ENCODE measurements around the gene BDH1.
"Not testable (repeated sequence)": the region's sequence is repeated elsewhere in the genome, so short reads cannot be mapped to it uniquely, and the experiment has no call there.

Gene BDH1, protein sequence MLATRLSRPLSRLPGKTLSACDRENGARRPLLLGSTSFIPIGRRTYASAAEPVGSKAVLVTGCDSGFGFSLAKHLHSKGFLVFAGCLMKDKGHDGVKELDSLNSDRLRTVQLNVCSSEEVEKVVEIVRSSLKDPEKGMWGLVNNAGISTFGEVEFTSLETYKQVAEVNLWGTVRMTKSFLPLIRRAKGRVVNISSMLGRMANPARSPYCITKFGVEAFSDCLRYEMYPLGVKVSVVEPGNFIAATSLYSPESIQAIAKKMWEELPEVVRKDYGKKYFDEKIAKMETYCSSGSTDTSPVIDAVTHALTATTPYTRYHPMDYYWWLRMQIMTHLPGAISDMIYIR

DNA sequence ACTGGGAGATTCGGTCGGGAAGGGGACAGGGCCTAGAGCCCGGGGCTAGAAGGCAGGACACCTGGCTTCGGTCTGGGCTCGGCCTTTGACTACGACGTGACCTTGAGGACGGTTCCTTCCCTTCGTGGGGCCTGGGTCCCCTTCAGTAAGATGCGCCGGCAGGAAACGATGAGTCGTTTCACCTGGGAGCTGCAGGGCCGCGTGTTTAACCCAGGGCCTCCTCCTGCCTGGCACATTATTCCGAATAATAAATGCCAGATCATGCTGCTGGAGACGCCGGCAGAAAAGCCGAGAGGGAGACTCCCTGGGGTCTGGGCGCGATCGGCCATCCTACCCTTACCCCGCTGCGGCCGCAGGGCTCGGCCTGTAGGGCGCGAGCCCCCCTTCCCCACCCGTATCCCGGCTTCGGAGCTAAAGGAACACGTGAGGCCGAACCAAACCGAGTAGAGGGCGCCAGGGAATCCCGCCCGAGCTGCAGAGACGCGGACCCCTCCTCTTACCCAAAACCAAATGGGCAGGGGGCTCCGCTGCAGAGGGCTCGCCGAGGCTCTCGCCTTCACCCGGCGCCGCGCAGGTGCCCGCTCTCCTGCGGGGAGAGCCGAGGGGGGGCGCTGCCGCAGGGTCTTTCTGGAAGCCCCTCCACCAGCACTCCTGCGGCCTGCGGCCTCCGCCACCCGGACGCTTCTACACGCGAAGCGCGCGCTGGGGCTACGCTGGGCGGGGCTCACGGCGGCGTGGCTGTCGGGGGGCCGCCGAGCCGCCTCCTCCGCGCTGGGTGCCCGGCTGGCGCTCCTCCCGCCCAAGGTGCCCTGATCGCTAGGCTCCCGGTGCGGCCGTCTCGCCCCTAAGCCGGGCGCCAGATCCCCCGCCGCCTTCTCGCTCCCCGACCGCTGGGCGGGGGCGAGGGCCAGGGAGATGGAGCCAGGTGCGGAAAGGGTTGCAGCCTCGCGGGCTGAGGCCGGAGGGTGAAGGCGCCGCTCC lies at the start of gene BDH1:
Gene BDH1, minus strand, starts transcription at position 688 of the 981 bp plus-strand sequence. CDS start 9,525 bp downstream, outside the sequence.
- peak; percentile 54 to 65 for DNase-seq

DNA sequence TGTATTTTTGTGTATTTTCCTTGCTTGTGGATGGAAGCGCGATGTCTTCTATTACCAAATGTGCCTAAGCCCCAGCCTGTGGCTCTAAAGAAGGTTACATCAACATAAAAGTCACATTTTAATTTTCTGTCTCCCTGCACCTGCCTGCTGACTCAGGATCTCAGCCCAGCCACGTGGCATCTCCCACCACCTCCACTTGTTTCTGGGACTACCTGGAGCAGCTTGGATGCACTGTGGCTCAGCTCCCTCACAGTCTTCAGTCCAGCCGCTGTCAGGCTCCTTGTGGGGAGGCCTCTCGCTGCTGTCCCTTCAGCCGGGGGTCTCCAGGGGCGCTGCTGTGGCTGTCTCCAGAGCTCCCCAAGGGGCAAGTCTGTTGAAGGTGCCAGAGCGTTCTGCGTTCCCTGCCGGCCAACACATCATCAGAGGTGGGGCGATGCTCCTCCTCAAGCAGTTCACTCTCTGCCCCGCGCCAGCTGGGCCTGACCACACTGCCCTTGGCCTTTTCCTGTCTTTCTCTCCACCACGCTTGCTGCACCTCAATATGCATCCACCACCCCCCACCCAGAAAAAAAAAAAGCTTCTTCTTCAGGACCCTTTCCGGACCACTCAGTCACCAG lies 47.7 kb upstream of the BDH1 start:
- DNase-seq = no peak

DNA sequence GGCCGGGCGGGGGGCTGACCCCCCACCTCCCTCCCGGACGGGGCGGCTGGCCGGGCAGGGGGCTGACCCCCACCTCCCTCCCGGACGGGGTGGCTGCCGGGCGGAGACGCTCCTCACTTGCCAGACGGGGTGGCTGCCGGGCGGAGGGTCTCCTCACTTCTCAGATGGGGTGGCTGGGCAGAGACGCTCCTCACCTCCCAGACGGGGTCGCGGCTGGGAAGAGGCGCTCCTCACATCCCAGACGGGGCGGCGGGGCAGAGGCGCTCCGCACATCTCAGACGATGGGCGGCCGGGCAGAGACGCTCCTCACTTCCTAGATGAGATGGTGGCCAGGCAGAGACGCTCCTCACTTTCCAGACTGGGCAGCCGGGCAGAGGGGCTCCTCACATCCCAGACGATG lies 46.6 kb upstream of the BDH1 start:
- DNase-seq = not testable (repeated sequence)

DNA sequence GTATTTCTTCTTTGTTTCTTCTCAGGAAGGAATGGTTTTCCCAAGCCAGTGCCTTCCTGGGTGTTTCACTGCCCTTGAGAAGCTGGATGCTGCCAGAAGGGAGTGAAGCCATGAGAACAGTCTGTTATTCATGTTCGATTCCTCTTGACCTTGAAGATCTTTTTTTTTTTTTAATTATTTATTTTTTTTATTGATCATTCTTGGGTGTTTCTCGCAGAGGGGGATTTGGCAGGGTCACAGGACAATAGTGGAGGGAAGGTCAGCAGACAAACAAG lies 45.7 kb upstream of the BDH1 start:
- not testable (repeated sequence) for DNase-seq

DNA sequence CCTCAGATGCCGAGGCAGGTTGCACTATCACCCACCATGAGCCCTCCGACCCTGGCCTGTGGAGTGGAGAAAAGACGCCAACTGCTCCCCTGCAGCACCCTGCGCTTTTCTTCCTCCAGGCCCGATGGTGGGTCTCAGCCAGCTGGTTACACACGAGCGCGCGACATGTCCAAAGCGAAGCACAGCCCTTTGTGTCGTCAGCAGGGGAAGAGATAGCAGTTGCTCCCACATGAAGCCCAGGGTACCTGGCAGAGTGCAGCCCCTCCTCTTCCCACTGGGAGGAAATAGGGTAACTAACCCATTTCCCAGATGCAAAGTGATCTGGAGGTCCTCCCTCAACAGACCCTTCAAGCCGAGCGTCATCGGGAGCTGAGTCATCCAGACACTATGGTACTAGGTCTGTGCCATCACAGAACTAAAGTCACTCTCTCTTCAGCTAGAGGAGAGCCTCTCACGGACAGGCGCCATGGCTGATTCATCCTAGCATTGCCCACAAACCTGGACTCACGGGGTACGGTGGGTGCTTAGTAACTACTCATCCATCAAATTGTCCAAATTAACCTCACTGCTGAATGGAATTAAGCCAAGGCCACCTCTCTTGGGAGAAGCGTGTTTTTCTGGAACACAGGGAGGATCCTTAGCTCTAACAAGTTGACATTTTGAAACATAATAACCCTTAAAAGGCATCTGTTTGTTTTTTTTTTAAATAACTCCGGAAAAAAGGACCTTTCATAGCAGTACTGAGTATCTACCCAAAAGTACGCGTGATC lies 45.2 kb upstream of the BDH1 start:
- no peak for DNase-seq

DNA sequence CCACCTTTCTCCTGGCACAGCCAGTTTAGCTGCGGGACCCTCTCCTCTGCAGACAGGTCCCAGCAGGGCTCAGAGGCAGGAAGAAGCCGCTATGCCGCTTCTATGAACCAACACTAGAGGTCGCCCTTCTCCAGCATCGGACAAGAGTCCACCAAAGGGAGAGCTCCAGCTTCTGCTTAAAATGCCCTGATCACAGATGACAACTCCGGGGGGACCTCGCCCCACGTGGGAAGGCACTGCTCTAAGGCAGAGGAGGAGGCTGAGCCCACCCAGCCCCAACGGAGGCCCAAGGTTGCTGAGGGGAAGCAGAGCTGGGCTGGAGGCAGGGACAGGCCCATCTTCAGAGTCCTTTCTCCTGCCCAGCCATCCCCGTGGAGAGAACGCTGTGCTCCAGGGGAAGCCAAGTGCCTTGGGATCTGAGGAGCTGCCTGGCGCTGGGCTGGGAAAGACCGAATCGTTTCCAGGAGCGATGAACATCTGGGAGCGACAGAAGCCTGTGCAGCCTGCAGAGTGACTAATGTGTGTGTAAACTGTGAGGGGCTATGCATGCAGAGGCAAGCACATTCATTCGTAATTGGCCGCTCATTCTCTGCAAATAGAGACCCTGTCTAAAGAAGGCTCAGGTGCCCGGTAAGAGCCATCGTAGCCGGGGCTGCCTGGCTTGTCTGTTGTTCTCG lies 43.5 kb upstream of the BDH1 start:
- no peak for DNase-seq

DNA sequence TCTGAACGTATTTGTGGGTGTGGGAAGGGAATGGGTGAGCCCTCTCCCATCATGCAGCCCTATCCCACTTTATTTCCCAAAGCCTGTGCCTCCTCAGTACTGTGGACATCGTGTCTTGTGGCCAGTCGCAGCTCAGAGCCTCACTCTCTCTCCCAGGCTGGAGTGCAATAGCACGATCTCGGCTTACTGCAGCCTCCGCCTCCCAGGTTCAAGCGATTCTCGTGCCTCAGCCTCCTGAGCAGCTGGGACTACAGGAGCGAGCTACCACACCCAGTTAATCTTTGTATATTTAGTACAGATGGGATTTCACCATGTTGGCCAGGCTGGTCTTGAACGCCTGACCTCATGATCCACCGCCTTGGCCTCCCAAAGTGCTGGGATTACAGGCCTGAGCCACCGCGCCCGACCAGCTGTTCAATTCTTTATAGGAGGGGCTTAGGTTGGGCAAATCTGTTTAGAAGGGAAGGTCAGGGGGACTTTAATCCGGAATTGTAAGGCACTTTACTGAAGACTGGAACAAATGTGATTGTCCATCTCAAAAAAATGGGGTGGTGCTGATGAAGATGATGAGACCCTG lies 42.7 kb upstream of the BDH1 start:
- DNase-seq = no peak

DNA sequence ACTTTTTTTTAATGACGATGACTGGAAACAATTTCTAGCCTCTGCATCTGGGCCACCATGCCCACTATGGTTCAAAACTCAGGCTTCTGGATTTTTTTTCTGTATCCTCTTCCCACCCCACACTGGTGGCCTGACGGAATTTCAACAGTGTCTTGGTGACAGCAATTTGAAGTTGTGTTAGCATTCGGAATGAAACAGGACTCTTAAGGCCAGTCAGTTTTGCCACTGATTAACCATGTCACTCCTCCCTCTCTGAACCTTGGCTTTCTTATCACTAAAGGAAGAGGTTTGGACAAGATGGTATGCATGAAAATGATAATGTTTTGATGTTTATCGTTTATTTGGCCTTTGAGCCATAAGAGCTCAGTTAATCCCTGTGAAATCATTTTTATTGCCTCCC lies 41.6 kb upstream of the BDH1 start:
- no peak for DNase-seq

DNA sequence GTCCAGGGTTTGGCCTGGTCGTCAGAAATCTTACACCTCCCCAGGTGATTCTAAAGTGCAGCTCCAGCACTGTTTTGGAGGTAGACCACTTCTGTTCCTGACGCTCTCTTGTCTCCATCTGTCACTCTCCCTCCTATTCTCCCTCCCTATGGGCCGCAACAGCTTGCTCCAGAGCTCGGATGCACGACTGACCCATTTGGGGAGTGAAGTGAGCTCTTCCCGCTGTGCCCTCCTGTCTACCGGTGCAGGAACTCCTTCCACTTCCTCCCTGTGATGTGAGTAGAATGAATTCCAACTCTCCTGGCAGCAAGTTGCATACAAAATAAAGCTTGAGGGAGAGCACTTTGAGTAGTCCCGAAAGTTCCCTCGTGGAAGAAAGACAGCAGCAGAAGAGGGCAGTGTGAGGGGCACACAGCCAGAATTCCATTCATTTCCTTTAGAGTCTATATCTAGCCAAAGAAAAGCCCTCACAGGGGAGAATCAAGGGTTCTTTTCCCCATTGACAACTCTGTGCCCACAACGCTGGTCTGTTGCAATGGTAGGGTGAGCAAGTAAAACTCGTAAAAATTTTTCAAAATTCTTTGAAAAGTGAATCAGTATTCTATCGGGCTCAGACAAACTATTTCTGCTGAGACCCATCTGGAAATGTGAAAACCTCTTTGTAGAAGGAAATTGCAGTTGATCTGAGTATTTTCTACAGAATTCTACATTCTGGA lies 39.9 kb upstream of the BDH1 start:
- DNase-seq = no peak

DNA sequence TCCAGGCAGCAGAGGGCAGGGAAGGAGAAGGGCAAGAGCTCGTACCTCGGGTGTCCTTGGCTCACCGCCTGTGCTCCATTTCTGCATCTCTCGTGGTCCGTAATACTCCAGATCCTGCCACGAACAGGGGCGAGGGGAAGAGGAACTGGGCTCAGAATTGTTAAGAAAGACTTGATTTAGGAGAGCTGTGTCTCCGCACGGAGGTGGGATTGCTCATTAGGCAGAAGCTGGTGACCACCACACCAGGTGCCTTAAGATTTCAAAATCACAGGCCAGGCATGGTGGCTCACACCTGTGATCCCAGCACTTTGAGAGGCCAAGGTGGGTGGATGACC lies 37.2 kb upstream of the BDH1 start:
- no peak for DNase-seq

DNA sequence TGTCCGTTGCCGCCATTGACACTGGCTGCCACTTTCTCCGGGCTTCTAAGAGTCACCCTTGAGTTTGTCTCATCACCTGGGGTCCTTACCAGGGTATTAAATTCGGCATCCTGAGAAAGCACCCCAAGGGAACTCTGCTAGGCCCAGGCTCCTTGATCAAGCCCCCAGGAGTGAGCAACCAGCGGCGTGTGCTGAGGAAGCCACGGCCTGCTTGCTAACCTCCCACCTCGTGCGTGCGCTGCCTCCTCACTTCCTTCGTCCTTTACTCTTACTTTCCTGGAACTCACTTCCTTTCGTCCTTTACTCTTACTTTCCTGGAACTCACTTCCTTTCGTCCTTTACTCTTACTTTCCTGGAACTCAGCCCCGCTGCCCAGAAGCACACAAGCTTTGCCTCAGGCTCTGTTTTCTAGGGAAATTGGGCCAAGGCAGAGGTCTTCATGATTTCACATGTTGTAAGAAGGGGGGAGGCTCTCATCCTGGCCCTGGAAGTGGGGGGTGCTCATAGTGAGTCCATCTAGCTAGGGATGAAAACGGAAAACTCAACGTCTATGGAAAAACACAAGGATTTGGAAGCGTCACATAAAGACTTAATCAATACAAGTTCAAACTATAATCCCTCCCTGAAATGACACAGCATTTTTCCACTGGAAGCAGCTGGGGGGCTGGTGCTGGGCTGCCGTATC lies 36.7 kb upstream of the BDH1 start:
- no peak for DNase-seq

DNA sequence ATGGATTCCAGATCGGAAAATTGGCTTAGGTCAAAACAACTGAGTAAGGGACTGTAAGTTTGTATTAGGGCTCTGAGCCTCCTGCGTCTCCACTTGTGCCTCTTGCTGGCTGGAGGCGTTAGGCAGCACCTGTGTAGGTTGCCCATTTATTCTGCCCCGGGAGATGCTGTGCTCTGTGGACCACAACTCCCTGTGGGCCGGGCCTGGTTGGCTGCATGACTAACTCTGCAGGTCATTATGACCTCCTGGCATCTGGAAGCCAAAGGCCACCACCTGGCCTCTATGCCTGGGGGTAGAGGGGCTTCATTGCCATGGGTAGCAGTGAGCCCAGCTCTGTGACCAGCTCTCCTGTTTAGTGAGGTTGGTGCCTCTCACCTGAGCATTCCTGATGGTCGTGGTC lies 36.0 kb upstream of the BDH1 start:
- DNase-seq = no peak

DNA sequence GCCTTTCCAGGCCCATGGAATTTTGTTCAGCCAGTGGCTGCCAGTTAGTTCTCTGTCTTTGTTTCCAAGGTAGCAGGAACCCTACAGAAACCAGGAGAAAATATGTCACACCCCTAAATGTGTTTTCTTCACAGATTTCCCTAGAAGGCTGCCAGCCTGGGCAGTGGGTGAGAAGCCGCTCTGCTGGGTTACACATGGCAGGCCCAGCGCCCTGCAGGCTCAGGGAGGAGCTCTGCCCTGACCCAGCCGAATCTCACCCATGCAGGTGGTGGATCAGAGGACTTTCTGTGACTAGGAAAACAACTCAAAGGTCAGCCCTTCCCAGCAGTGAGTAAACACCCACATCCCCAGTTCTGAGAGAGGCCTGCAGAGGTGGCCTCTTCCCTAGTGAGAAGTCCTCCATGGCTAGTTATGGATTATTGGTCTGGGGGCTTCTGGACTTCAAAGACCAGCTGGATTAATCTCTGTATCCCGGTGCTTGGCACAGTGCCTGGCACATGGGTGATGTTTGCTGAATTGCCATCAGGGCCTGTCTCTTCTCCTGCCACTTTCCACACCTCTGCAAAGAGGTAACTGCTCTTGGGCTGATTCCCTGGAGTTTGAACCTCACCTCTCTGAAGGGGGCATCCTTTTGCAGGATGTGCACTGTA lies 34.7 kb upstream of the BDH1 start:
- DNase-seq = no peak

DNA sequence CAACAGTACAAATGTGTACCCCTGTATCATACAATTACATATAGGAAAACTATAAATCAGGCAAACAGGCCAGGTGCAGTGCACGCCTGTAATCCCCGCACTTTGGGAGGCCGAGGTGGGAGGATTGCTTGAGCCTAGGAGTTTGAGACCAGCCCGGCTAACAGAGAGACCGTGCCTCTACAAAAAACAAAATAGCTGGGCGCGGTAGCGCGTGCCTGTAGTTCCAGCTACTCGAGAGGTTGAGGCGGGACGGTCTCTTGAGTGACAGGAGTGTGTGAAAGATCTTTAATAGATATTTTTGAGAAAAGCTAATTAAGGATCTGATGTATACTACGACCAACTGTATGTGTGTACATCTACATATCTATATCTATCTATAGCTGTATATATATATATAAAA lies 33.8 kb upstream of the BDH1 start:
- DNase-seq = no peak

DNA sequence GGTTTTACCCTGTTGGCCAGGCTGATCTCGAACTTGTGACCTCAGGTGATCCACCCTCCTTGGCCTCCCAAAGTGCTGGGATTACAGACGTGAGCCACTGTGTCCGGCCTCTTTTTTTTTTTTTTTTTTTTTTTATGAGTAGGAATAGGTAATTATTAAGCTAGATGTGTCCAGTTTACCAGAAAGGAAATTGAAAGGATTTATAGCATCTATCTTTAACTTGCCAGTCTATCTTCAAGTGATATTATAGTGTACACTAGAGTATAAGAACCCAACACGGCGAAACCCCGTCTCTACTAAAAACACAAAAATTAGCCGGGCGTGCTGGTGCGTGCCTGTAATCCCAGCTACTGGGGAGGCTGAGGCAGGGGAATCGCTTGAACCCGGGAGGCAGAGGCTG lies 31.0 kb upstream of the BDH1 start:
- DNase-seq = not testable (repeated sequence)

DNA sequence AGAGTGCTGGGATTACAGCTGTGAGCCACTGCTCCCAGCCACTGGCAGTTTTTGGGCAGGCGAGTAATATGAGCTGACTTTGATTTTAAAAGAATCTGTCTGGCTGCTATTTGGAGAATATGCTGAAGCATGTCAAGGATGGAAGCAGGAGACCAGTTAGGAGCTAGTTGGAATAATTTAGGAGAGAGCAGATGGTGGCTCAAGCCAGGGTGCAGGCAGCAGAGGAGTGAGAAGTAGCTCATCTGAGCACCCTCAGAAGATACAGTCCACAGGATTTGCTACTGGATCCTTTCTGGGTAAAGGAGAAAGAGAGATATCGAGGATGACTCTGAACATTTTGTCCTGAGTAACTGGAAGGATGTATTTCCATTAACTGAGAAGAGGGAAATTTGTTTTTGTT lies 30.4 kb upstream of the BDH1 start:
- DNase-seq = no peak

DNA sequence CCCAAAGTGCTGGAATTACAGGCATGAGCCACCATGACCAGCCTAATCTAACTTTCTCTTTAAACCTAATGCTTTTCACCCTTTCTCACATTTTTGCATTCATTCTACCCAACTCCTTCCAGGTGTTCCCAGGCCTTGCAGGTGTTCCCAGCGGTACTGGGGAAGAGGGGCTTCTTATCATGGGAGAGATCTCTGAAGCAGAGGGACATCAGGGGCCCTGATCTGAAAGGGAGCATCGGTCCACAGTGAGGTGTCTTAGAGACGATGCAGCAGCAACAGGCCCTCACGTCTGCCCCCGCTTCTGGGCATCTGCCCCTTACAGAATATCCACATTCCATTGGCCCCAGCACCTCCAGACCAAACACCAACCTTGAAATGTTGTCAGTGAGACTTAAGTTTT lies 29.0 kb upstream of the BDH1 start:
- DNase-seq = no peak

DNA sequence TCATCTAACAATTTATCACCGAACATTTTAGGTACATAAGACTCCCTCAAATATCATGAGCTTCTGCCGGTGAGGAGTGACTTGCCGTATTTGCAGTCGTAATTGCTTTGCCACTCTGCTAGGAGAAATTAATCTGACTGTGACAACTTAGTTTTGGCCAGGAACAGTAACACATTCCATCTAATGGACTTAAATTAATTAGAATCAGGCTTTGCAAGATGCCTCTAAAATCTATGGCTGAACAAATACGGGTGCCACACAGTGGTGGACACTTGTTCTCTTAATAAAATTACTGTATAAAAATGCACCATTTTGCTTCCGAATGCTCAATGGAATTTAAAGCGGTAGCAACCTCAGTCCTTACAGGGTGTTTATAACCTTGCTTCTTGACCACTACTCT lies 27.6 kb upstream of the BDH1 start:
- DNase-seq = no peak

DNA sequence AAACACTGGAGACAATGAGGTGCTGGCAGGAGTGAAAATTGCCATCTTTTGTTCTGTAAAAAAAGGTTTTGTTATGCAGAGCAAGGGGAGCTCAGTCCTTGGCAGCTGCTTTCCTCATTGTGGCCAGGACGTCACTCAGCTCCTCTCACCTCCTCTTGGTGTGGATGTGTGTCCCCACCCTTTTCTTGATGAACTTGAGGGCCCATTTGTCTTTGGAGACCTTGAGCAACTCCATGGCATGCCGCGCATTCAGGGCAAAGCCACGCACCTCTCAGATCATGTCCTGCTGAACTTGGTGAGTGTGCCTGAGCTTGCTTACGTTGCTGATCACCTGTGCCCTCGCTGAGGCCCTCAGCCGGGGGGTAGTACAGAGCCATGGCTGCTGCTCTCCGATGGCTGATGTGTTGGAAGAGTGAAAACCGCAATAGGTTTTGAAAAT lies 24.5 kb upstream of the BDH1 start:
- DNase-seq = no peak

DNA sequence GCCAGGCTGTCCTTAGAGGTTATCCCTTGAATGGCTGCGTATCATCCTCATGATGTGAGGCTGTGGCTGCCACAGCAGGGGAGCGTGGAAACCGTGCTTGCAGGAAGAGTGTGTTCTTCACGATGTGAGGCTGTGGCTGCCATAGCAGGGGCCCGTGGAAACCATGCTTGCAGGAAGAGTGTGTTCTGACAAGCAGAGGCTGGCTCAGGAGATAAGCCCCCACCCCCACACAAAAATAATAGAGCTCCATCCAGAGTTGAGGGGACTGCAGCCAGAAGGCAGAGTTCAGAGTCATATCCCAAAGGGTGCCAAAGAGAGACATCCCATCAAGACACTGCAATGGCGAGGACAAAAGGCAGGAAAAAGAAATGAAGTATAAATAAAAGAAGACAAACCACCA lies 22.6 kb upstream of the BDH1 start:
- DNase-seq = no peak
